NCI-H2029 (cell line): ENCODE data around the gene DOCK6.

Experiments used
- DNase-seq: peaks from one replicate; lab custom pipeline; 2025; lab: John Stamatoyannopoulos, UW

Gene DOCK6

GRCh38 chr19:11244846-11245589 lies 17.3 kb downstream of the DOCK6 start:
- DNase-seq, result no peak

GRCh38 chr19:11243798-11244169 lies 18.5 kb downstream of the DOCK6 start:
- no peak for DNase-seq

GRCh38 chr19:11242864-11243797 lies 19.2 kb downstream of the DOCK6 start:
- peak; percentile 70 for DNase-seq

GRCh38 chr19:11242025-11242424 lies 20.3 kb downstream of the DOCK6 start:
- no peak for DNase-seq

GRCh38 chr19:11240008-11240444 lies 22.3 kb downstream of the DOCK6 start:
- no peak for DNase-seq

GRCh38 chr19:11239377-11240000 lies 22.8 kb downstream of the DOCK6 start, which contains the start of gene ANGPTL8:
Gene ANGPTL8 (plus strand): TSS chr19:11239619. CDS start chr19:11239638, 19 bp downstream.
- no peak for DNase-seq

GRCh38 chr19:11238781-11239376 lies 23.4 kb downstream of the DOCK6 start:
- DNase-seq, result no peak

GRCh38 chr19:11238041-11238440 lies 24.3 kb downstream of the DOCK6 start:
- DNase-seq, result no peak

- no peak for DNase-seq
These were observed 25.0 kb downstream of the DOCK6 start for GRCh38 chr19:11237321-11237720.

GRCh38 chr19:11236324-11237301 lies 25.7 kb downstream of the DOCK6 start:
- no peak for DNase-seq

GRCh38 chr19:11234486-11235075 lies 27.7 kb downstream of the DOCK6 start:
- DNase-seq, result no peak

GRCh38 chr19:11233073-11233472 lies 29.3 kb downstream of the DOCK6 start:
- DNase-seq, result no peak

GRCh38 chr19:11232555-11232954 lies 29.8 kb downstream of the DOCK6 start:
- no peak for DNase-seq

GRCh38 chr19:11230621-11231386 lies 31.5 kb downstream of the DOCK6 start:
- DNase-seq, result no peak

- DNase-seq, result no peak
These were observed 35.0 kb downstream of the DOCK6 start for GRCh38 chr19:11227195-11227886.

GRCh38 chr19:11226716-11227166 lies 35.6 kb downstream of the DOCK6 start:
- DNase-seq, result no peak

GRCh38 chr19:11225815-11226214 lies 36.5 kb downstream of the DOCK6 start:
- no peak for DNase-seq

GRCh38 chr19:11225172-11225571 lies 37.2 kb downstream of the DOCK6 start:
- DNase-seq, result no peak

GRCh38 chr19:11224429-11224828 lies 37.9 kb downstream of the DOCK6 start:
- DNase-seq, result no peak
